ENCODE data around the gene ATP2C2.
"Not testable (repeated sequence)": the region's sequence is repeated elsewhere in the genome, so short reads cannot be mapped to it uniquely, and the experiment has no call there.

ATP2C2 gene

GRCh38 chr16:84446596-84447392, 78.5 kb downstream of the ATP2C2 start:
- Histone ChIP-seq H3K27me3 (ENCODE audit: control insufficient read depth in 1 of 2, insufficient read depth in 2 of 2, low read length in 2 of 2) (peaks cover 0 to 5% of the 10 kb centered on the region in 2 donors), H3K36me3 (ENCODE audit: control insufficient read depth in 1 of 2, insufficient read depth in 2 of 2, low read length in 2 of 2) (peaks cover 17 to 31% of the 10 kb centered on the region in 2 donors), H3K27ac (ENCODE audit: low read depth, low read length) (no peak overlapping the region), H3K9me3 (ENCODE audit: control insufficient read depth in 1 of 2, low read length in 2 of 2) (no peaks in the 10 kb centered on the region), H3K4me3 (ENCODE audit: low read depth in 1 of 2, low read length in 2 of 2) (no peak overlapping the region), H3K9ac (ENCODE audit: low read depth in 1 of 2, low read length in 2 of 2) (no peak overlapping the region), H3K4me1 (ENCODE audit: control insufficient read depth in 1 of 2, insufficient read depth in 2 of 2, low read length in 2 of 2) (peaks cover 19 to 20% of the 10 kb centered on the region in 2 donors)

GRCh38 chr16:84448444-84448843, 80.1 kb downstream of the ATP2C2 start:
- H3K4me1 ChIP-seq (ENCODE audit: control insufficient read depth in 1 of 2, insufficient read depth in 2 of 2, low read length in 2 of 2): peaks cover 9 to 10% of the 10 kb centered on the region in 2 donors
- H3K9ac ChIP-seq (ENCODE audit: low read depth in 1 of 2, low read length in 2 of 2): no peak overlapping the region
- no peak overlapping the region for H3K27ac ChIP-seq (ENCODE audit: low read depth, low read length)
- H3K4me3 ChIP-seq (ENCODE audit: low read depth in 1 of 2, low read length in 2 of 2): no peak overlapping the region
- H3K27me3 ChIP-seq (ENCODE audit: control insufficient read depth in 1 of 2, insufficient read depth in 2 of 2, low read length in 2 of 2): peaks cover 0 to under 1% of the 10 kb centered on the region in 2 donors
- peaks cover 17 to 42% of the 10 kb centered on the region in 2 donors for H3K36me3 ChIP-seq (ENCODE audit: control insufficient read depth in 1 of 2, insufficient read depth in 2 of 2, low read length in 2 of 2)
- no peaks in the 10 kb centered on the region for H3K9me3 ChIP-seq (ENCODE audit: control insufficient read depth in 1 of 2, low read length in 2 of 2)

DNA sequence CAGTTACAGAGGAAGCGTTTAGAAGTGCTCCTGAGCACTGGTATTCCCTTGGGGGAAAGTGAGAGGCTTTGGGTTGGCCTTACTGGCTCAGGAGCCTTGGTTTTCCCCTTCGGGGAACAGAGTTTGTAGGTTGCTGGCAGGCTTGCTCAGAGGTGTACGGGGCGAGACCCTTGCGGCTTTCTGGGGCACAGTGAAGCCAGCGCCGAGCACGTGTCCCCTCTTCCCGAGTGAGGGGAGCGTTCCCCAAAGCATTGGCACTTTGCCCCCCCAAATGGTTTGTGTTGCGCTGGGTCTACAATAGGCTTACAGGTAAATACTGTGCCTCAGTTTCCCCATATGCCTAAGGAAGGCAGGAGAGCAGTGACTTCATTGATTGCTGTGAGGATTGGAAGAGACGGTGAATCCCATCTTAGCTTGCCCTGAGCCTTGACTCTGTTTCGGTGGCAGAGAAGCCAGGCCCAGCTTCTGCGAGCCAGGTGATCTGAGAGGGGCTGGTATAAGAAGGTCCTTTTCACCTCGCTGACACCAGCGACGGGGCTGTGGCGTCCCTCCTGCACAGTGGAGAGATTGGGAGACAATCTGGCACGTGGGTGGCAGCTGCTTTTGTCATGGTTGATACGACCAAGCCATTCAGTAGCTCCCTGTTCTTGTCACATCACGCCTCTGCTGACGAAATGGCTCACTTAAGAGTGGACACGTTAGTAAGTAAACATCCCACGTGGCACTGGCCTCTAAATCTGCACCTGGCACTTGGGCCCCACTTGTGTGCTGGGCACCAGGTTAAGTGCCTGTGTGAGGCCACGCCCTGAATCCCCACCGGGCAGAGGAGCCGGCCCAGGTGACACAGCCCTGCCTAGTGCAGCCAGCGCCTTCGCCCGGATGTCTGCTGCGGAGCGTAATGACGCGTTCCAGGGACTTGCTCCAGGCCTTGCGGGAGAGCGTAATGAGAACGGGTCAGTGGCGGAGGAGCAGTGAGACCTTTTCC, 81.1 kb downstream of the ATP2C2 start:
- Histone ChIP-seq H3K9me3 (ENCODE audit: control insufficient read depth in 1 of 2, low read length in 2 of 2) (no peaks in the 10 kb centered on the region), H3K9ac (ENCODE audit: low read depth in 1 of 2, low read length in 2 of 2) (no peak overlapping the region), H3K27ac (ENCODE audit: low read depth, low read length) (no peak overlapping the region), H3K4me3 (ENCODE audit: low read depth in 1 of 2, low read length in 2 of 2) (no peak overlapping the region), H3K36me3 (ENCODE audit: control insufficient read depth in 1 of 2, insufficient read depth in 2 of 2, low read length in 2 of 2) (peaks cover 17 to 48% of the 10 kb centered on the region in 2 donors), H3K4me1 (ENCODE audit: control insufficient read depth in 1 of 2, insufficient read depth in 2 of 2, low read length in 2 of 2) (peaks cover 6% of the 10 kb centered on the region in 2 donors), H3K27me3 (ENCODE audit: control insufficient read depth in 1 of 2, insufficient read depth in 2 of 2, low read length in 2 of 2) (no peaks in the 10 kb centered on the region)

GRCh38 chr16:84450176-84450865, 82.0 kb downstream of the ATP2C2 start:
- H3K27ac ChIP-seq (ENCODE audit: low read depth, low read length): no peak overlapping the region

GRCh38 chr16:84451010-84451676, 82.8 kb downstream of the ATP2C2 start:
- not testable (repeated sequence) for H3K27ac ChIP-seq (ENCODE audit: low read depth, low read length); H3K27me3 ChIP-seq (ENCODE audit: control insufficient read depth in 1 of 2, insufficient read depth in 2 of 2, low read length in 2 of 2); H3K9me3 ChIP-seq (ENCODE audit: control insufficient read depth in 1 of 2, low read length in 2 of 2); H3K9ac ChIP-seq (ENCODE audit: low read depth in 1 of 2, low read length in 2 of 2); H3K4me1 ChIP-seq (ENCODE audit: control insufficient read depth in 1 of 2, insufficient read depth in 2 of 2, low read length in 2 of 2); H3K4me3 ChIP-seq (ENCODE audit: low read depth in 1 of 2, low read length in 2 of 2)
- peaks cover 22 to 56% of the 10 kb centered on the region in 2 donors for H3K36me3 ChIP-seq (ENCODE audit: control insufficient read depth in 1 of 2, insufficient read depth in 2 of 2, low read length in 2 of 2)

More at GRCh38 chr16:84450176-84450865, 82.0 kb downstream of the ATP2C2 start:
- Histone ChIP-seq H3K9ac (ENCODE audit: low read depth in 1 of 2, low read length in 2 of 2) (no peak overlapping the region), H3K27me3 (ENCODE audit: control insufficient read depth in 1 of 2, insufficient read depth in 2 of 2, low read length in 2 of 2) (no peaks in the 10 kb centered on the region), H3K4me1 (ENCODE audit: control insufficient read depth in 1 of 2, insufficient read depth in 2 of 2, low read length in 2 of 2) (peaks cover 4 to 6% of the 10 kb centered on the region in 2 donors), H3K36me3 (ENCODE audit: control insufficient read depth in 1 of 2, insufficient read depth in 2 of 2, low read length in 2 of 2) (peaks cover 22 to 56% of the 10 kb centered on the region in 2 donors), H3K4me3 (ENCODE audit: low read depth in 1 of 2, low read length in 2 of 2) (no peak overlapping the region), H3K9me3 (ENCODE audit: control insufficient read depth in 1 of 2, low read length in 2 of 2) (no peaks in the 10 kb centered on the region)

DNA sequence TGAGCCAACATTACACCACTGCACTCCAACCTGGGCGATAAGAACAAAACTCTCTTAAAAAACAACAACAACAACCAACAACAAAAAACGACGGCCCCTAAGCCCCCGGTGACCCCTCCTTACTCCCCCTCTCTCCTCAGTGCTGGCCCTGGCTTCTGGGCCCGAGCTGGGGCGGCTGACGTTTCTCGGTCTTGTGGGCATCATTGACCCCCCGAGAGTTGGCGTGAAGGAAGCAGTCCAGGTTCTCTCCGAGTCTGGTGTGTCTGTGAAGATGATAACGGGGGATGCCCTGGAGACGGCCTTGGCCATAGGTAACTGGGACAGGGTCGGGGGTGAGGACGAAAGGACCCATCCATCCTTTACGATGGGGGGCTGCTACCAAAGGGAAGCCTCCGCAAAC, 83.4 kb downstream of the ATP2C2 start:
- H3K27ac ChIP-seq (ENCODE audit: low read depth, low read length): no peak overlapping the region
- H3K4me1 ChIP-seq (ENCODE audit: control insufficient read depth in 1 of 2, insufficient read depth in 2 of 2, low read length in 2 of 2): no peaks in the 10 kb centered on the region
- H3K36me3 ChIP-seq (ENCODE audit: control insufficient read depth in 1 of 2, insufficient read depth in 2 of 2, low read length in 2 of 2): peaks cover 22 to 51% of the 10 kb centered on the region in 2 donors
- H3K27me3 ChIP-seq (ENCODE audit: control insufficient read depth in 1 of 2, insufficient read depth in 2 of 2, low read length in 2 of 2): no peaks in the 10 kb centered on the region
- H3K4me3 ChIP-seq (ENCODE audit: low read depth in 1 of 2, low read length in 2 of 2): no peak overlapping the region
- H3K9me3 ChIP-seq (ENCODE audit: control insufficient read depth in 1 of 2, low read length in 2 of 2): no peaks in the 10 kb centered on the region
- no peak overlapping the region for H3K9ac ChIP-seq (ENCODE audit: low read depth in 1 of 2, low read length in 2 of 2)

- Histone ChIP-seq H3K9ac (ENCODE audit: low read depth in 1 of 2, low read length in 2 of 2) (no peak overlapping the region), H3K27me3 (ENCODE audit: control insufficient read depth in 1 of 2, insufficient read depth in 2 of 2, low read length in 2 of 2) (no peaks in the 10 kb centered on the region), H3K4me3 (ENCODE audit: low read depth in 1 of 2, low read length in 2 of 2) (no peak overlapping the region), H3K36me3 (ENCODE audit: control insufficient read depth in 1 of 2, insufficient read depth in 2 of 2, low read length in 2 of 2) (peaks cover 22 to 48% of the 10 kb centered on the region in 2 donors), H3K9me3 (ENCODE audit: control insufficient read depth in 1 of 2, low read length in 2 of 2) (no peaks in the 10 kb centered on the region), H3K4me1 (ENCODE audit: control insufficient read depth in 1 of 2, insufficient read depth in 2 of 2, low read length in 2 of 2) (no peaks in the 10 kb centered on the region), H3K27ac (ENCODE audit: low read depth, low read length) (no peak overlapping the region)
Observed at GRCh38 chr16:84453061-84453752, 84.9 kb downstream of the ATP2C2 start.

GRCh38 chr16:84454611-84455010, 86.3 kb downstream of the ATP2C2 start:
- Histone ChIP-seq H3K4me1 (ENCODE audit: control insufficient read depth in 1 of 2, insufficient read depth in 2 of 2, low read length in 2 of 2) (no peaks in the 10 kb centered on the region), H3K4me3 (ENCODE audit: low read depth in 1 of 2, low read length in 2 of 2) (no peak overlapping the region), H3K36me3 (ENCODE audit: control insufficient read depth in 1 of 2, insufficient read depth in 2 of 2, low read length in 2 of 2) (peaks cover 14 to 43% of the 10 kb centered on the region in 2 donors), H3K27me3 (ENCODE audit: control insufficient read depth in 1 of 2, insufficient read depth in 2 of 2, low read length in 2 of 2) (no peaks in the 10 kb centered on the region), H3K27ac (ENCODE audit: low read depth, low read length) (no peak overlapping the region), H3K9ac (ENCODE audit: low read depth in 1 of 2, low read length in 2 of 2) (no peak overlapping the region), H3K9me3 (ENCODE audit: control insufficient read depth in 1 of 2, low read length in 2 of 2) (no peaks in the 10 kb centered on the region)

DNA sequence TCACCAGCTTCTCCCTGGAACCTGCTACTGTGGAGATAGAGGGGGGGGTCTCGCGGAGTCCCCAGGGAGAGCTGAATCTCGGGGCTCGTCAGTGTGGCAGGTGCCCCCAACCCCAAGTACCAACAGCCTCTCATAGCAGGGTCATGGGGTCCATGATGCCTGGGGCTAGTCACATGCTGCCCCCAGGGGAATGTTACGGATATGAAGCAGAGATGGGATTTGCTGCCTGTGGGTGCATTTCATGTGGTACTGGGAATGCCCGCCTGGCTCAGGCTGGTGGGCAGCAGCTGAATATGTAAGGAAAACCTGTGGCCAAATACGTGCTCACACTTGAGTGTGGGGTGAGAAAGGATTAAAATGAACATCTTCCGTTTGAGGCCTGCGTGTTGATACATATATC, 86.7 kb downstream of the ATP2C2 start:
- H3K36me3 ChIP-seq (ENCODE audit: control insufficient read depth in 1 of 2, insufficient read depth in 2 of 2, low read length in 2 of 2): peaks cover 11 to 43% of the 10 kb centered on the region in 2 donors
- H3K27ac ChIP-seq (ENCODE audit: low read depth, low read length): no peak overlapping the region
- H3K4me3 ChIP-seq (ENCODE audit: low read depth in 1 of 2, low read length in 2 of 2): no peak overlapping the region
- no peak overlapping the region for H3K9ac ChIP-seq (ENCODE audit: low read depth in 1 of 2, low read length in 2 of 2)
- no peaks in the 10 kb centered on the region for H3K4me1 ChIP-seq (ENCODE audit: control insufficient read depth in 1 of 2, insufficient read depth in 2 of 2, low read length in 2 of 2)
- H3K9me3 ChIP-seq (ENCODE audit: control insufficient read depth in 1 of 2, low read length in 2 of 2): no peaks in the 10 kb centered on the region
- H3K27me3 ChIP-seq (ENCODE audit: control insufficient read depth in 1 of 2, insufficient read depth in 2 of 2, low read length in 2 of 2): no peaks in the 10 kb centered on the region

All from duodenal mucosa (tissue), 2 donors.